ENCODE data around the gene MAPK8. TPM values are rescaled to one million over a fixed set of nuclear protein-coding genes. Genes with fewer than 3 reads are reported as not detected.

MAPK8 gene
- total RNA-seq, 1 experiment from 2014 or later, result 83.3 TPM

GRCh38 chr10:48390558-48390871 is 84.0 kb downstream of the MAPK8 start:
- no peaks in the 10 kb centered on the region for H3K36me3 Mint-ChIP-seq (ENCODE audit: insufficient read depth, unreplicated experiment)
- H3K27me3 Mint-ChIP-seq (ENCODE audit: insufficient read depth, unreplicated experiment), result no peaks in the 10 kb centered on the region
- H3K27me3 ChIP-seq (replicated peaks; ENCODE audit: control insufficient read depth, insufficient read depth, low read length), result no peaks in the 10 kb centered on the region
- H3K4me1 ChIP-seq, result peaks cover 30% of the 10 kb centered on the region
- DNase-seq, result no peak
- TF ChIP-seq CTCF (IDR thresholded peaks at IDR 0.05; ENCODE audit: insufficient read depth in 1 of 2, low read depth in 1 of 2, low read length in 1 of 2, severe bottlenecking in 1 of 2, unreplicated experiment in 1 of 2), result no peak
- CTCF ChIA-PET, result no interaction called here
- POLR2A ChIA-PET, result no interaction called here
- H3K36me3 ChIP-seq (ENCODE audit: control insufficient read depth, insufficient read depth, low read length), result no peaks in the 10 kb centered on the region
- no peak overlapping the region for H3K4me3 Mint-ChIP-seq (ENCODE audit: unreplicated experiment)
- no peaks in the 10 kb centered on the region for H3K9me3 Mint-ChIP-seq (ENCODE audit: unreplicated experiment)
- BruUV-seq (replicated peaks), result no TSS peak
- H3K4me1 Mint-ChIP-seq (ENCODE audit: low read depth, unreplicated experiment), result peaks cover 24% of the 10 kb centered on the region
- no peak overlapping the region for H3K27ac Mint-ChIP-seq (ENCODE audit: unreplicated experiment)
- intact Hi-C loops (cut with micrococcal nuclease; ENCODE audit: unreplicated experiment), result no loop called here
- no peak overlapping the region for H3K4me3 ChIP-seq (ENCODE audit: low read depth, low read length)
- H3K9me3 ChIP-seq, result no peaks in the 10 kb centered on the region

- no peaks in the 10 kb centered on the region for H3K36me3 ChIP-seq (ENCODE audit: control insufficient read depth, insufficient read depth, low read length)
- H3K27ac Mint-ChIP-seq (ENCODE audit: unreplicated experiment), result no peak overlapping the region
- H3K27me3 ChIP-seq (replicated peaks; ENCODE audit: control insufficient read depth, insufficient read depth, low read length), result no peaks in the 10 kb centered on the region
- H3K4me3 Mint-ChIP-seq (ENCODE audit: unreplicated experiment), result no peak overlapping the region
- H3K4me1 Mint-ChIP-seq (ENCODE audit: low read depth, unreplicated experiment), result peaks cover 24% of the 10 kb centered on the region
- intact Hi-C loops (cut with micrococcal nuclease; ENCODE audit: unreplicated experiment), result no loop called here
- CTCF ChIA-PET, result no interaction called here
- H3K27me3 Mint-ChIP-seq (ENCODE audit: insufficient read depth, unreplicated experiment), result no peaks in the 10 kb centered on the region
- no peaks in the 10 kb centered on the region for H3K36me3 Mint-ChIP-seq (ENCODE audit: insufficient read depth, unreplicated experiment)
- BruUV-seq (replicated peaks), result no TSS peak
- H3K9me3 ChIP-seq, result no peaks in the 10 kb centered on the region
- H3K9me3 Mint-ChIP-seq (ENCODE audit: unreplicated experiment), result no peaks in the 10 kb centered on the region
- peaks cover 30% of the 10 kb centered on the region for H3K4me1 ChIP-seq
- TF ChIP-seq CTCF (IDR thresholded peaks at IDR 0.05; ENCODE audit: insufficient read depth in 1 of 2, low read depth in 1 of 2, low read length in 1 of 2, severe bottlenecking in 1 of 2, unreplicated experiment in 1 of 2), result no peak
- POLR2A ChIA-PET, result no interaction called here
- H3K4me3 ChIP-seq (ENCODE audit: low read depth, low read length), result no peak overlapping the region
- DNase-seq, result no peak
Measured at GRCh38 chr10:48390933-48391845, 84.7 kb downstream of the MAPK8 start.

GRCh38 chr10:48391994-48392393 is 85.5 kb downstream of the MAPK8 start:
- H3K4me3 Mint-ChIP-seq (ENCODE audit: unreplicated experiment), result no peak overlapping the region
- Histone ChIP-seq H3K9me3 (no peaks in the 10 kb centered on the region), H3K27me3 (replicated peaks; ENCODE audit: control insufficient read depth, insufficient read depth, low read length) (no peaks in the 10 kb centered on the region), H3K4me3 (ENCODE audit: low read depth, low read length) (no peak overlapping the region), H3K36me3 (ENCODE audit: control insufficient read depth, insufficient read depth, low read length) (no peaks in the 10 kb centered on the region), H3K4me1 (peaks cover 30% of the 10 kb centered on the region)
- H3K27me3 Mint-ChIP-seq (ENCODE audit: insufficient read depth, unreplicated experiment), result no peaks in the 10 kb centered on the region
- no peaks in the 10 kb centered on the region for H3K36me3 Mint-ChIP-seq (ENCODE audit: insufficient read depth, unreplicated experiment)
- intact Hi-C loops (cut with micrococcal nuclease; ENCODE audit: unreplicated experiment), result no loop called here
- ChIA-PET CTCF (no interaction called here), POLR2A (no interaction called here)
- no TSS peak for BruUV-seq (replicated peaks)
- TF ChIP-seq CTCF (IDR thresholded peaks at IDR 0.05; ENCODE audit: insufficient read depth in 1 of 2, low read depth in 1 of 2, low read length in 1 of 2, severe bottlenecking in 1 of 2, unreplicated experiment in 1 of 2), result no peak
- no peaks in the 10 kb centered on the region for H3K9me3 Mint-ChIP-seq (ENCODE audit: unreplicated experiment)
- DNase-seq, result no peak
- no peak overlapping the region for H3K27ac Mint-ChIP-seq (ENCODE audit: unreplicated experiment)
- H3K4me1 Mint-ChIP-seq (ENCODE audit: low read depth, unreplicated experiment), result peaks cover 24% of the 10 kb centered on the region
